Mesenteric fat pad (tissue), 1 donor: Measurements from ENCODE around the gene CEBPG. TPM values are rescaled to one million over a fixed set of nuclear protein-coding genes. Genes with fewer than 3 reads are reported as not detected.

ENCODE experiments used
- DNase-seq: peaks from one replicate; pipeline ENCODE4 v3.0.0-alpha.2; 2020; ENCODE audit warnings: low spot score
- total RNA-seq: library from RNA; stranded (reverse); fragmentation: NEBNext Ultra II Directional; extraction: Animal tissue kit (Norgen Biotek cat#: 25700); gene quantifications from one replicate; pipeline ENCODE4 v1.2.1, GENCODE V29; 2021
- donor health status: DM: yes; HTN: yes; CAD: no.

CEBPG gene
- total RNA-seq, 1 donor from 2014 or later = 33.0 TPM

GRCh38 chr19:33350538-33351309 lies 22.8 kb upstream of the CEBPG start:
- DNase-seq = no peak

- DNase-seq = no peak
These were observed 18.0 kb upstream of the CEBPG start for GRCh38 chr19:33355535-33355934.

GRCh38 chr19:33357556-33357955 lies 16.0 kb upstream of the CEBPG start:
- DNase-seq = no peak

- DNase-seq = no peak
These were observed 15.1 kb upstream of the CEBPG start for GRCh38 chr19:33358408-33358807.

- no peak for DNase-seq
These were observed 13.9 kb upstream of the CEBPG start for GRCh38 chr19:33359581-33359980.

GRCh38 chr19:33362508-33363228 lies 10.8 kb upstream of the CEBPG start:
- DNase-seq = no peak

- no peak for DNase-seq
These were observed 10.0 kb upstream of the CEBPG start for GRCh38 chr19:33363476-33363875.

GRCh38 chr19:33365691-33366090 lies 7.8 kb upstream of the CEBPG start:
- no peak for DNase-seq

- no peak for DNase-seq
These were observed 7.4 kb upstream of the CEBPG start for GRCh38 chr19:33366127-33366526.

GRCh38 chr19:33366897-33367296 lies 6.6 kb upstream of the CEBPG start:
- DNase-seq = no peak

GRCh38 chr19:33368074-33368864 lies 5.2 kb upstream of the CEBPG start:
- DNase-seq = no peak

GRCh38 chr19:33370783-33371182 lies 2.7 kb upstream of the CEBPG start:
- no peak for DNase-seq

GRCh38 chr19:33374236-33374714 lies 766 bp downstream of the CEBPG start:
- no peak for DNase-seq

GRCh38 chr19:33375156-33375836 lies 1.8 kb downstream of the CEBPG start:
- no peak for DNase-seq

- no peak for DNase-seq
These were observed 2.3 kb downstream of the CEBPG start for GRCh38 chr19:33375837-33376159.

GRCh38 chr19:33376423-33376822 lies 2.9 kb downstream of the CEBPG start:
- no peak for DNase-seq

- no peak for DNase-seq
These were observed 3.5 kb downstream of the CEBPG start for GRCh38 chr19:33376941-33377557.

- DNase-seq = no peak
These were observed 4.3 kb downstream of the CEBPG start for GRCh38 chr19:33377586-33378475.

GRCh38 chr19:33379151-33379829 lies 5.8 kb downstream of the CEBPG start:
- no peak for DNase-seq
